Endothelial cell of umbilical vein (primary cell): ENCODE data around the gene TRIM47. TPM values are rescaled to one million over a fixed set of nuclear protein-coding genes. Genes with fewer than 3 reads are reported as not detected.
"Not testable (repeated sequence)": the region's sequence is repeated elsewhere in the genome, so short reads cannot be mapped to it uniquely, and the experiment has no call there.

Source experiments
- BruUV-seq: library from RNA; stranded (reverse); fragments of 400-500 nt; replicated peaks from 2 replicates; lab custom pipeline; 2021; lab: Mats Ljungman, UMichigan
- CTCF ChIA-PET: fragments of 300-600, 350-600 bp; sonication (Branson Sonifier 250); formaldehyde crosslinking; loops from one replicate; lab custom pipeline; 2021; ENCODE audit warnings: antibody characterized with exemption, inconsistent platforms; lab: Charles Lee
- POLR2A ChIA-PET: fragments of 300-600, 350-600 bp; sonication (Branson Sonifier 250); formaldehyde crosslinking; loops from one replicate; lab custom pipeline; 2021; ENCODE audit warnings: antibody characterized with exemption, inconsistent platforms; lab: Charles Lee
- DNase-seq: peaks from one replicate; pipeline ENCODE4 v3.0.0-alpha.2; 2011; ENCODE audit warnings: low read depth, low spot score
- FAIRE-seq: peaks from 2 replicates; lab custom pipeline; 2011; peaks lifted over from hg19 to GRCh38; lab: Jason Lieb, UNC
- H2AFZ ChIP-seq: 2 replicates; pipeline ENCODE4 v1.6.0; 2012; ENCODE audit warnings: low read depth, low read length, control low read depth, inconsistent platforms
- H3K27ac ChIP-seq: 2 replicates; pipeline ENCODE4 v1.5.1; 2011; ENCODE audit warnings: low read depth, mild to moderate bottlenecking, control low read depth, low read length, moderate library complexity; ENCODE audit not compliant: insufficient read depth
- H3K27me3 ChIP-seq, 2 experiments: 2 replicates each; pipeline versions ENCODE4 v1.6.0 to v1.6.1; 2011; ENCODE audit warnings: low read length in 2 of 2, mixed read lengths in 1 of 2; ENCODE audit not compliant: control insufficient read depth in 2 of 2, insufficient read depth in 2 of 2
- H3K36me3 ChIP-seq, 2 experiments: 2 replicates in 1 of 2; 3 replicates in 1 of 2; pipeline ENCODE4 v1.5.1; 2011; ENCODE audit warnings: low read length in 2 of 2, mild to moderate bottlenecking in 1 of 2, moderate library complexity in 1 of 2; ENCODE audit not compliant: control insufficient read depth in 2 of 2, insufficient read depth in 2 of 2; ENCODE audit errors: extremely low read depth in 1 of 2
- H3K4me1 ChIP-seq: 3 replicates; pipeline ENCODE4 v1.5.1; 2011; ENCODE audit warnings: mild to moderate bottlenecking, low read length; ENCODE audit not compliant: control insufficient read depth, insufficient read depth; ENCODE audit errors: extremely low read depth
- H3K4me2 ChIP-seq: 2 replicates; pipeline ENCODE4 v1.6.1; 2011; ENCODE audit warnings: low read length, control low read depth, mixed read lengths; ENCODE audit not compliant: insufficient read depth
- H3K4me3 ChIP-seq, 3 experiments: fragments of 200-600 bp in 1 of 3; sonication (generic), shearing (Covaris generic) in 1 of 3; replicated peaks in 1 of 3; 2 replicates each; pipeline ENCODE4 v1.5.1; 2011 to 2016; ENCODE audit warnings: control low read depth in 3 of 3, low read length in 3 of 3, mild to moderate bottlenecking in 2 of 3, inconsistent platforms in 1 of 3, low read depth in 1 of 3, moderate library complexity in 1 of 3; ENCODE audit not compliant: insufficient read depth in 1 of 3
- H3K79me2 ChIP-seq: 2 replicates; pipeline ENCODE4 v1.6.0; 2012; ENCODE audit warnings: low read length, inconsistent platforms; ENCODE audit not compliant: control insufficient read depth, insufficient read depth
- H3K9ac ChIP-seq: replicated peaks from 2 replicates; pipeline ENCODE3; 2011; ENCODE audit warnings: low read length, control low read depth; ENCODE audit not compliant: insufficient read depth; ENCODE audit errors: extremely low read depth
- H3K9me1 ChIP-seq: replicated peaks from 3 replicates; pipeline ENCODE4 v1.6.0; 2011; ENCODE audit warnings: mild to moderate bottlenecking, low read length; ENCODE audit not compliant: control insufficient read depth, insufficient read depth; ENCODE audit errors: extremely low read depth
- H3K9me3 ChIP-seq: replicated peaks from 2 replicates; pipeline ENCODE4 v1.5.1; 2012; ENCODE audit warnings: low read length, inconsistent platforms; ENCODE audit not compliant: control insufficient read depth, insufficient read depth
- H4K20me1 ChIP-seq: replicated peaks from 2 replicates; pipeline ENCODE3; 2011; ENCODE audit warnings: mild to moderate bottlenecking, low read length; ENCODE audit not compliant: control insufficient read depth, insufficient read depth; ENCODE audit errors: extremely low read depth
- CTCF ChIP-seq, 2 donors: IDR thresholded peaks; 1 replicate in 1 of 2; 2 replicates in 1 of 2; pipeline ENCODE4 v1.5.1; 2011; ENCODE audit warnings: low read length in 2 of 2, mild to moderate bottlenecking in 2 of 2, moderate library complexity in 2 of 2, control low read depth in 1 of 2, inconsistent platforms in 1 of 2, low read depth in 1 of 2; ENCODE audit not compliant: insufficient read depth in 1 of 2; ENCODE audit errors: extremely low read depth in 1 of 2
- GATA2 ChIP-seq: IDR thresholded peaks from 2 replicates; pipeline ENCODE4 v1.7.0; 2011; ENCODE audit warnings: low read depth, mild to moderate bottlenecking, moderate library complexity, mixed read lengths, low read length; ENCODE audit not compliant: insufficient read length, insufficient read depth
- dilution Hi-C: fragments of 300-500 bp; cut with MboI; formaldehyde crosslinking; loops from one replicate; pipeline ENCODE4 v1.15.0; 2019; ENCODE audit warnings: low sequenced_read_pairs; ENCODE audit not compliant: extremely low pct_ligation_motif_present
- intact Hi-C: fragments of 100-400 bp; cut with micrococcal nuclease; formaldehyde crosslinking; loops from one replicate; pipeline ENCODE4 v1.10.0; 2022
- polyA plus RNA-seq, 4 experiments: library from polyadenylated mRNA; depleted of rRNA in 3 of 4; stranded (reverse) in 3 of 4; unstranded in 1 of 4; fragments of >200 nt; gene quantifications; 2 replicates each; pipeline versions ENCODE4 v1.2.1 to v1.2.3, GENCODE V29; 2011 to 2012; ENCODE audit warnings: missing spikeins in 1 of 4
- total RNA-seq: library from RNA; stranded (reverse); gene quantifications from 2 replicates; pipeline ENCODE4 v1.2.3, GENCODE V29; 2021

Gene TRIM47
- total and polyA plus RNA-seq, 2 donors (not counting 3 experiments of a cell fraction or from before 2014, with no cell fraction given): 67.7 to 75.1 TPM

DNA sequence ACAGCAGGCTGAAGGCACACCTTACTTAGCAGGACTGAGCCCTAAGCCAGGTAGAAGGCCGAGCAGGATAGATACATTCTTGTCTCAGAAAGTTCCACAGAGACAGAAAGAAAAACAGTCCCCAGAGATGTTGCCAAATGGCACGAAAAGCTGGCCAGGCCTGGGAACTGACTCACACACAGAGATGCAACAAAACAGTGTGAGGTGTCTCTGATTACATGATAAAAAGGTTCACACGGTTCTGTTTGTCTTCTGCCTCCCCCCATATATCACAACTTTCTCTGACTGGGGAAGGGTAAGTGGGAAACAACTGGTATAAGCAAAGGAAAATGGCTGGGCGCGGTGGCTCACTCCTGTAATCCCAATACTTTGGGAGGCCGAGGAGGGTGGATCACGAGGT lies 24.9 kb downstream of the TRIM47 start:
- TF ChIP-seq CTCF (IDR thresholded peaks at IDR 0.05; ENCODE audit: extremely low read depth in 1 of 2, insufficient read depth in 1 of 2, low read depth in 1 of 2, low read length in 2 of 2) (no peak), GATA2 (peak; percentile 84)
- intact Hi-C loops: no loop called here
- CTCF ChIA-PET: interaction anchor here (0.6 to 11.3 kb wide), 8 partner anchors 8 to 89 kb away, joined by 3 to 241 read pairs (median 11); partner anchors contain the start of genes TRIM47 and TRIM65
- no peak overlapping the region for H3K4me3 ChIP-seq
- peaks cover 0 to 17% of the 10 kb centered on the region in 2 experiments for H3K36me3 ChIP-seq
- dilution Hi-C loops: no loop called here
- no peak overlapping the region for H2AFZ ChIP-seq
- no peaks in the 10 kb centered on the region for H3K9me3 ChIP-seq
- no peaks in the 10 kb centered on the region for H3K9me1 ChIP-seq
- peak overlapping the region; percentile 52 for H3K4me2 ChIP-seq
- H4K20me1 ChIP-seq: no peaks in the 10 kb centered on the region
- H3K79me2 ChIP-seq: peaks cover 13% of the 10 kb centered on the region
- no TSS peak for BruUV-seq
- FAIRE-seq (peak; percentile 43), DNase-seq (peak; percentile 69)
- peak overlapping the region; percentile 48 for H3K9ac ChIP-seq
- POLR2A ChIA-PET: interaction anchor here (2.8 kb wide), 1 partner anchor 74 kb away, joined by 23 read pairs; a partner anchor contains a TSS
- H3K4me1 ChIP-seq: peaks cover 39% of the 10 kb centered on the region
- H3K27ac ChIP-seq: peak overlapping the region; percentile 89
- H3K27me3 ChIP-seq: no peaks in the 10 kb centered on the region

DNA sequence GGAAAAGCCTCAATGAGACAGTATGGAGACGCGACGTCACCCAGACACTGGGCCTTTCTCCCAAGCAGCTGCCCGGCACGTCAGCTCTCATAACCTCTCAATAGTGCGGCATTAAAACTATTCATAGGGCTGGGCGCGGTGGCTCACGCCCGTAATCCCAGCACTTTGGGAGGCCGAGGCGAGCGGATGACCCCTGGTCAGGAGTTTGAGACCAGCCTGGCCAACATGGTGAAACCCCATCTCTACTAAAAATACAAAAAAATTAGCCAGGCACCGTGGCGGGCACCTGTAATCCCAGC lies 26.7 kb downstream of the TRIM47 start:
- DNase-seq, H3K9me1 ChIP-seq, H3K27me3 ChIP-seq, intact Hi-C loops, BruUV-seq, POLR2A ChIA-PET, H3K9me3 ChIP-seq, H4K20me1 ChIP-seq, H2AFZ ChIP-seq, FAIRE-seq, H3K9ac ChIP-seq, dilution Hi-C loops, H3K4me2 ChIP-seq, H3K4me3 ChIP-seq, H3K27ac ChIP-seq: not testable (repeated sequence)
- peaks cover 13% of the 10 kb centered on the region for H3K79me2 ChIP-seq
- H3K4me1 ChIP-seq: peaks cover 38% of the 10 kb centered on the region
- peaks cover 3 to 34% of the 10 kb centered on the region in 2 experiments for H3K36me3 ChIP-seq
- CTCF ChIA-PET: interaction anchor here (0.6 kb wide), 1 partner anchor 13 kb away, joined by 3 read pairs; no protein-coding TSS in a partner anchor
